Naive B cell (primary cell): ENCODE measurements around the gene KLHL8. TPM values are rescaled to one million over a fixed set of nuclear protein-coding genes. Genes with fewer than 3 reads are reported as not detected.

Source experiments
- ATAC-seq, 2 donors: fragments of 150-1000 bp; cut with Tn5 transposase; 2 replicates each; pipeline ENCODE4 v1.10.0; 2021; ENCODE audit warnings: low read depth in 2 of 2, mild to moderate bottlenecking in 2 of 2, moderate library complexity in 2 of 2
- DNase-seq: peaks from one replicate; pipeline ENCODE4 v3.0.0; 2022
- H3K27ac Mint-ChIP-seq, 6 donors: one replicate each; pipeline ENCODE4 v1.8.0; 2020 to 2022; ENCODE audit warnings: mild to moderate bottlenecking in 6 of 6, mixed read lengths in 6 of 6, moderate library complexity in 5 of 6, inconsistent platforms in 2 of 6
- H3K27me3 Mint-ChIP-seq, 3 donors: one replicate each; pipeline ENCODE4 v1.8.0; 2021 to 2022; ENCODE audit warnings: mixed read lengths in 3 of 3, mild to moderate bottlenecking in 1 of 3
- H3K36me3 Mint-ChIP-seq, 2 donors: one replicate each; pipeline ENCODE4 v1.8.0; 2020 to 2022; ENCODE audit warnings: mixed read lengths in 2 of 2, inconsistent platforms in 1 of 2, mild to moderate bottlenecking in 1 of 2
- H3K4me1 Mint-ChIP-seq, 3 donors: one replicate each; pipeline ENCODE4 v1.8.0; 2020 to 2022; ENCODE audit warnings: mixed read lengths in 3 of 3, inconsistent platforms in 1 of 3, mild to moderate bottlenecking in 1 of 3, moderate library complexity in 1 of 3
- H3K4me3 Mint-ChIP-seq, 8 donors: one replicate each; pipeline ENCODE4 v1.8.0; 2020 to 2022; ENCODE audit warnings: mild to moderate bottlenecking in 8 of 8, mixed read lengths in 8 of 8, moderate library complexity in 8 of 8, inconsistent platforms in 2 of 8
- H3K9me3 Mint-ChIP-seq, 7 donors: one replicate each; pipeline ENCODE4 v1.8.0; 2020 to 2022; ENCODE audit warnings: mixed read lengths in 7 of 7, mild to moderate bottlenecking in 5 of 7, inconsistent platforms in 2 of 7, moderate library complexity in 1 of 7
- polyA plus RNA-seq, 6 donors: library from polyadenylated mRNA; unstranded; fragments of 300-500 nt; fragmentation: Illumina TruSeq; gene quantifications; one replicate each; pipeline ENCODE4 v1.2.3, GENCODE V29; 2021; ENCODE audit warnings: low read depth in 6 of 6

KLHL8 gene
- polyA plus RNA-seq, 6 donors from 2014 or later = 15.8 to 17.5 (median 16.3) TPM

GRCh38 chr4:87241336-87241735 lies 20.9 kb upstream of the KLHL8 start:
- peaks cover 0 to 7% (median 0%) of the 10 kb centered on the region in 3 donors for H3K27me3 Mint-ChIP-seq
- no peak for ATAC-seq
- H3K4me1 Mint-ChIP-seq = peaks cover 0 to under 1% (median 0%) of the 10 kb centered on the region in 3 donors

GRCh38 chr4:87240341-87240740 lies 19.9 kb upstream of the KLHL8 start:
- H3K9me3 Mint-ChIP-seq = peaks cover 13 to 29% (median 19%) of the 10 kb centered on the region in 7 donors
- no peak for ATAC-seq
- H3K4me3 Mint-ChIP-seq = no peak overlapping the region
- H3K27me3 Mint-ChIP-seq = peaks cover 0 to 7% (median 0%) of the 10 kb centered on the region in 3 donors
- no peak for DNase-seq
- no peak overlapping the region for H3K27ac Mint-ChIP-seq
- peaks cover 6 to 20% of the 10 kb centered on the region in 2 donors for H3K36me3 Mint-ChIP-seq
- peaks cover 0 to 10% (median 6%) of the 10 kb centered on the region in 3 donors for H3K4me1 Mint-ChIP-seq

More at GRCh38 chr4:87241336-87241735, 20.9 kb upstream of the KLHL8 start:
- Mint-ChIP-seq H3K27ac (no peak overlapping the region), H3K4me3 (no peak overlapping the region), H3K9me3 (peaks cover 13 to 29% (median 19%) of the 10 kb centered on the region in 7 donors), H3K36me3 (peaks cover 6 to 20% of the 10 kb centered on the region in 2 donors)
- no peak for DNase-seq

GRCh38 chr4:87239821-87240220 lies 19.4 kb upstream of the KLHL8 start:
- ATAC-seq (no peak), DNase-seq (no peak)
- Mint-ChIP-seq H3K27me3 (peaks cover 0 to 7% (median 0%) of the 10 kb centered on the region in 3 donors), H3K36me3 (peaks cover 6 to 20% of the 10 kb centered on the region in 2 donors), H3K4me1 (peaks cover 0 to 10% (median 8%) of the 10 kb centered on the region in 3 donors), H3K4me3 (no peak overlapping the region), H3K27ac (no peak overlapping the region), H3K9me3 (peaks cover 13 to 29% (median 19%) of the 10 kb centered on the region in 7 donors)

GRCh38 chr4:87239194-87239593 lies 18.8 kb upstream of the KLHL8 start:
- no peak overlapping the region for H3K4me3 Mint-ChIP-seq
- H3K27ac Mint-ChIP-seq = no peak overlapping the region
- peaks cover 0 to 7% (median 0%) of the 10 kb centered on the region in 3 donors for H3K27me3 Mint-ChIP-seq
- H3K36me3 Mint-ChIP-seq = peaks cover 6 to 20% of the 10 kb centered on the region in 2 donors
- ATAC-seq = no peak
- peaks cover 10 to 24% (median 19%) of the 10 kb centered on the region in 7 donors for H3K9me3 Mint-ChIP-seq
- H3K4me1 Mint-ChIP-seq = peaks cover 0 to 10% (median 8%) of the 10 kb centered on the region in 3 donors
- DNase-seq = no peak

- H3K4me3 Mint-ChIP-seq = peak overlapping the region in 2 of 8 donors; percentile 29 to 86
- H3K4me1 Mint-ChIP-seq = peaks cover 0 to 10% (median 8%) of the 10 kb centered on the region in 3 donors
- peak overlapping the region in 1 of 6 donors; percentile 32 for H3K27ac Mint-ChIP-seq
- peaks cover 0 to 1% of the 10 kb centered on the region in 2 donors for H3K36me3 Mint-ChIP-seq
- DNase-seq = no peak
- peaks cover 0 to 7% (median 0%) of the 10 kb centered on the region in 3 donors for H3K27me3 Mint-ChIP-seq
- ATAC-seq = no peak
- peaks cover 0 to 2% (median 0%) of the 10 kb centered on the region in 7 donors for H3K9me3 Mint-ChIP-seq
These were observed 16.4 kb upstream of the KLHL8 start for GRCh38 chr4:87236861-87237260.

- H3K9me3 Mint-ChIP-seq = no peaks in the 10 kb centered on the region
- DNase-seq (no peak), ATAC-seq (no peak)
- peak overlapping the region; percentile 65 to 92 (median 84) for H3K4me3 Mint-ChIP-seq
- peaks cover 0 to 10% (median 8%) of the 10 kb centered on the region in 3 donors for H3K4me1 Mint-ChIP-seq
- peak overlapping the region in 1 of 6 donors; percentile 9 for H3K27ac Mint-ChIP-seq
- H3K27me3 Mint-ChIP-seq = peaks cover 0 to 5% (median 0%) of the 10 kb centered on the region in 3 donors
- no peaks in the 10 kb centered on the region for H3K36me3 Mint-ChIP-seq
These were observed 14.7 kb upstream of the KLHL8 start for GRCh38 chr4:87235020-87235671.

- peaks cover 0 to 10% (median 8%) of the 10 kb centered on the region in 3 donors for H3K4me1 Mint-ChIP-seq
- no peaks in the 10 kb centered on the region for H3K27me3 Mint-ChIP-seq
- ATAC-seq (no peak), DNase-seq (no peak)
- H3K27ac Mint-ChIP-seq = no peak overlapping the region
- no peak overlapping the region for H3K4me3 Mint-ChIP-seq
- no peaks in the 10 kb centered on the region for H3K36me3 Mint-ChIP-seq
- H3K9me3 Mint-ChIP-seq = no peaks in the 10 kb centered on the region
These were observed 11.8 kb upstream of the KLHL8 start for GRCh38 chr4:87232216-87232615.

- no peak overlapping the region for H3K27ac Mint-ChIP-seq
- H3K9me3 Mint-ChIP-seq = no peaks in the 10 kb centered on the region
- ATAC-seq (no peak), DNase-seq (no peak)
- H3K4me3 Mint-ChIP-seq = no peak overlapping the region
- no peaks in the 10 kb centered on the region for H3K36me3 Mint-ChIP-seq
- H3K4me1 Mint-ChIP-seq = peaks cover 0 to 6% (median 4%) of the 10 kb centered on the region in 3 donors
- no peaks in the 10 kb centered on the region for H3K27me3 Mint-ChIP-seq
These were observed 10.4 kb upstream of the KLHL8 start for GRCh38 chr4:87230806-87231205.

- no peak overlapping the region for H3K4me3 Mint-ChIP-seq
- H3K4me1 Mint-ChIP-seq = no peaks in the 10 kb centered on the region
- no peaks in the 10 kb centered on the region for H3K36me3 Mint-ChIP-seq
- H3K27me3 Mint-ChIP-seq = no peaks in the 10 kb centered on the region
- H3K27ac Mint-ChIP-seq = no peak overlapping the region
- no peak for DNase-seq
- no peak for ATAC-seq
- no peaks in the 10 kb centered on the region for H3K9me3 Mint-ChIP-seq
These were observed 9.6 kb upstream of the KLHL8 start for GRCh38 chr4:87229979-87230378.

- H3K9me3 Mint-ChIP-seq = no peaks in the 10 kb centered on the region
- DNase-seq (no peak), ATAC-seq (no peak)
- no peak overlapping the region for H3K4me3 Mint-ChIP-seq
- H3K4me1 Mint-ChIP-seq = no peaks in the 10 kb centered on the region
- H3K27ac Mint-ChIP-seq = no peak overlapping the region
- no peaks in the 10 kb centered on the region for H3K36me3 Mint-ChIP-seq
- H3K27me3 Mint-ChIP-seq = no peaks in the 10 kb centered on the region
These were observed 7.9 kb upstream of the KLHL8 start for GRCh38 chr4:87228262-87228860.

- Mint-ChIP-seq H3K27ac (no peak overlapping the region), H3K4me3 (no peak overlapping the region), H3K4me1 (no peaks in the 10 kb centered on the region), H3K36me3 (no peaks in the 10 kb centered on the region), H3K27me3 (no peaks in the 10 kb centered on the region), H3K9me3 (no peaks in the 10 kb centered on the region)
- no peak for DNase-seq
- no peak for ATAC-seq
These were observed 7.3 kb upstream of the KLHL8 start for GRCh38 chr4:87227751-87228151.

GRCh38 chr4:87225936-87226335 lies 5.5 kb upstream of the KLHL8 start:
- Mint-ChIP-seq H3K27me3 (no peaks in the 10 kb centered on the region), H3K4me1 (peaks cover 0 to 4% (median 0%) of the 10 kb centered on the region in 3 donors), H3K4me3 (no peak overlapping the region), H3K36me3 (no peaks in the 10 kb centered on the region), H3K9me3 (no peaks in the 10 kb centered on the region), H3K27ac (no peak overlapping the region)
- no peak for ATAC-seq
- DNase-seq = no peak

GRCh38 chr4:87224141-87224923 lies 3.9 kb upstream of the KLHL8 start:
- Mint-ChIP-seq H3K36me3 (no peaks in the 10 kb centered on the region), H3K4me3 (peak overlapping the region in 1 of 8 donors; percentile 41), H3K9me3 (no peaks in the 10 kb centered on the region), H3K27me3 (no peaks in the 10 kb centered on the region), H3K27ac (no peak overlapping the region), H3K4me1 (peaks cover 2 to 10% (median 2%) of the 10 kb centered on the region in 3 donors)
- ATAC-seq (no peak), DNase-seq (no peak)
